Mononuclear cell (primary cell): ENCODE measurements around the gene KCNN2. TPM values are rescaled to one million over a fixed set of nuclear protein-coding genes. Genes with fewer than 3 reads are reported as not detected.

Source experiments
- H3K27me3 ChIP-seq: 2 replicates; pipeline ENCODE4 v1.6.0; 2011; ENCODE audit warnings: low read length, control low read depth; ENCODE audit not compliant: insufficient read depth
- H3K4me1 ChIP-seq: 2 replicates; pipeline ENCODE4 v1.5.1; 2011; ENCODE audit warnings: mild to moderate bottlenecking, low read length, control low read depth; ENCODE audit not compliant: insufficient read depth
- H3K4me3 ChIP-seq: 2 replicates; pipeline ENCODE4 v1.5.1; 2011; ENCODE audit warnings: mild to moderate bottlenecking, low read length, moderate library complexity
- H3K9me3 ChIP-seq: 2 replicates; pipeline ENCODE4 v1.5.1; 2011; ENCODE audit warnings: low read depth, mild to moderate bottlenecking, control low read depth, low read length
- total RNA-seq: library from RNA; depleted of rRNA; stranded (reverse); fragments of >200 nt; gene quantifications from one replicate; pipeline ENCODE4 v1.2.3, GENCODE V29; 2012

Gene KCNN2
- not detected for total RNA-seq

DNA sequence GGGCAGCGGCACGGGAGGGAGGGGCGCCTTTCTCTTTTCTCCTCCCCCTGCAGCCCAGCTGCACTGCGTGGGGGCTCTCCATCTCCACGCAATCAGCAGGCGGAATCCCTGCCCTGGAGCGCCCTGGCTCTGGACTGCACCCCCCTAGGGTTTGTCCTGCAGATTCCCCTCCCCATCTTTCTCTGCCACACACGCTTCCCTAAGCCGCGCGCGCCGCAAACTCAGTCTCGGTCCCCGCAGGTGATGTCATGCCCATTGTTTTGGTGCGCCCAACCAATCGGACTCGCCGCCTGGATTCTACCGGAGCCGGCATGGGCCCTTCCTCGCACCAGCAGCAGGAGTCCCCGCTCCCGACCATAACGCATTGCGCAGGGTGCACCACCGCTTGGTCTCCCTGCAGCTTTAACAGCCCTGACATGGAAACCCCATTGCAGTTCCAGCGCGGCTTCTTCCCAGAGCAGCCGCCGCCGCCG, at the start of gene KCNN2:
TSS of gene KCNN2 (plus strand) at position 347 of the 473 bp plus-strand sequence. CDS start at position 417, 70 bp downstream.
- Histone ChIP-seq H3K27me3 (peaks cover 67% of the 10 kb centered on the region), H3K9me3 (no peaks in the 10 kb centered on the region), H3K4me3 (no peak within 1 kb of the TSS), H3K4me1 (no peaks in the 10 kb centered on the region)

DNA sequence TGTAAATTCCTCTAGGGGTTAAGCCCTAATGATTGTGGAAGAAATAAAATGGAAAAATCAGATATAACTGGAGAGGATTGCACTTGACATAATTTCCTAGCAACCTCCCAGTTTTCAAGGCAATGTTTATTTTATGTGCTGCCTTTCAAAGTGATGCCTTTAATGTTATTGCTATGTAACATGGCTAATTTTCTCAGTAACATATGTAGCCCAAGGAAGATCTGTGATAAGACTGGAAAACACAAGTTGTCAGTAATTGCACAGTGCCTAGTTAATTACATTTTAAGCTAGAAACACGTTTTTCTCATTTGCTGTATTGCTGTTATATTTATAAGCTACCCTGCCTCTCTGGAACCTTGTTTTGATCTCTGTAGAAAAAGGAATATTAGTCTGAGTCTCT, 49.2 kb upstream of the KCNN2 start:
- Histone ChIP-seq H3K27me3 (no peaks in the 10 kb centered on the region), H3K4me3 (no peak overlapping the region), H3K9me3 (no peaks in the 10 kb centered on the region), H3K4me1 (no peaks in the 10 kb centered on the region)

DNA sequence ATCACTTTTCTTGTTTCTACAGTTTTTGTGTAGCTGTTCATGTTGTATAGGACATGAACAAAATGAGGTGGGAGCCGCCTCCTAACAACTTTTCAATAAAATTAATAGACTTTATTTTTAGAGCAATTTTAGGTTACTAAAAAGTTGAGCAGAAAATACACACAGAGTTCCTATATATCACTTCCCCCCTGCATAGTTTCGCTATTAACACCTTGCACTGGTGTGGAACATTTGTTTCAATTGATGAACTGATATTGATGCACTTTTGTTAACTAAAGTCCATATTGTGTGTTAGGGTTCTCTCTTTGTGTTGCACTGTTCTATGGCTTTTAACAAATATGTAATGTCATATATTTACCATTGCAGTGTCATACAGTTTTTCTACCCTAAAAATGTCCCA, 47.8 kb upstream of the KCNN2 start:
- Histone ChIP-seq H3K4me3 (no peak overlapping the region), H3K4me1 (no peaks in the 10 kb centered on the region), H3K9me3 (no peaks in the 10 kb centered on the region)

DNA sequence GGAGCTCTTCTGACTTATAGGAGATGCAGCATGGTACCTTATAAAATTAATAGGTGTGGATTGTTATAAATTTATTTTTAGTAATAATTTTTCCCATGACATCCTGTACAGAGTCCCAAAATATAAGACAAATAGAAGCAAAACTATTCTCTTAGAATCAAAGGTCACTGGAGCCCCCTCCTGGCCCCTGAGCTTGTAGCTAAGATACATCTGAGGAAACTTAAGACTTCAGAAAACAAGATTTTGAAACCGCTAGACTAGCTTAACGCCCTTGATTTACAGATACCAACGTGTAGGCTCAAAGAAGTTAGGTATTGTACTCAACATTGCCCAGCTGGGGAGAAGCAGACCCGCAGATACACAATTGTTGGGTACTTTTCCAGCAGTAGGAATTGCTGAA, 45.7 kb upstream of the KCNN2 start:
- H3K9me3 ChIP-seq = no peaks in the 10 kb centered on the region
- H3K4me1 ChIP-seq = no peaks in the 10 kb centered on the region

More for the DNA sequence above, 47.8 kb upstream of the KCNN2 start:
- H3K27me3 ChIP-seq = no peaks in the 10 kb centered on the region

DNA sequence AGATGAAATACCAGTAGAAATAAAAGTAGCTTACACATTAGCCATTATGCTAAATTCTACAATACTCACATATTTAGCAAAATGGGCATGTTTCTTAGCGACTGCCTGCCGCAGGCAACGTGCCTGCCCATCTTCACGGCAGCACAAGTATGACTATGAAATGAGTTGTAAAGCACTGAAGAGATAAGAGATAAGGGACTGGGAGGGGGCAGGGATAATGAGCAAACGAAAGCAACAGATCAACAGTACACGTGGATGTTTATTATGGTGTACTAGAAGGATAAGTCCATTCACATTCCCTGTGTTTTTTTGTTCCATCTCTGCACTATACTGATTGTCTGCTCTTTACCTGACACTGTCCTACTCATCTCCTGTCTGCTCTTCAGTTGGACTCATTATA, 44.1 kb upstream of the KCNN2 start:
- H3K27me3 ChIP-seq = no peaks in the 10 kb centered on the region
- no peaks in the 10 kb centered on the region for H3K9me3 ChIP-seq
- H3K4me3 ChIP-seq = no peak overlapping the region
- H3K4me1 ChIP-seq = no peaks in the 10 kb centered on the region

More for the DNA sequence above, 45.7 kb upstream of the KCNN2 start:
- H3K4me3 ChIP-seq = no peak overlapping the region
- H3K27me3 ChIP-seq = no peaks in the 10 kb centered on the region

DNA sequence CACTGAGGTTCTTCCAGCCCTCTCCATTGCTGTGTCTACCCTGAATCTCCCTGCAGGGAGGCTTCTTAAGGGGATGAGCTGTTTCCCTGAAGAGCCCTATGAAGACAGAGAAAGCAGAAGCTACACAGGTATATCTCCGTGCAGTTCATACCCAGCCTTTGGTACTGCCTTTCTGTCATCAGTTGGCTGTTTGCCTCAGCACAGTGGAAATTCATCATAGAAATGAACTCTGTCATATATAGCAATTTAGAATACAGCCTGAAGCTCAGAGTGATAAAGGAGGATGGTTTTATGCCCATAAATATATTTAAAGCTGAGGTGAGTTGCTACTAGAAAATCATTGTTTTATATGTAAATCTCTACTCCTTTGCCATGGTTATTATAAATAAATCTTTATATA, 42.6 kb upstream of the KCNN2 start:
- Histone ChIP-seq H3K9me3 (no peaks in the 10 kb centered on the region), H3K27me3 (no peaks in the 10 kb centered on the region), H3K4me1 (no peaks in the 10 kb centered on the region), H3K4me3 (no peak overlapping the region)

DNA sequence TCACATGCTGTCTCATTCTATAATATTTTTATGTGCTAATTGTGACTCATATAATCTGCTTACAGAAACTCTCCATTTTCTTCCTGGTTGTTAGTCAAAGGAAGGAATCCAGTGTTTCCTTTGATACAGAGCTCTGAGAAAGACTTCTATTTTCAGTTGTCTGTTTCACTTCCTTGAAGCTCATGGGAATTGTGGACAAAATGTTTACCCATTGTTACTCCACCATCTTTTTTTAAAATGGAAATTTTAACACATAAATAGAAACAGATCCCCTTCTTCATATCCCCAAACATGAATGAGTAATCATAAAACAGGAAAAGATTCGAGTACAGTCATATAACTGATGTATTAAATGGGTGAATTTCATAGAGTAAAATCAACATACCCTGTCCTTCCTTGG, 42.0 kb upstream of the KCNN2 start:
- H3K4me3 ChIP-seq = no peak overlapping the region
- no peaks in the 10 kb centered on the region for H3K27me3 ChIP-seq
- H3K4me1 ChIP-seq = no peaks in the 10 kb centered on the region
- no peaks in the 10 kb centered on the region for H3K9me3 ChIP-seq

DNA sequence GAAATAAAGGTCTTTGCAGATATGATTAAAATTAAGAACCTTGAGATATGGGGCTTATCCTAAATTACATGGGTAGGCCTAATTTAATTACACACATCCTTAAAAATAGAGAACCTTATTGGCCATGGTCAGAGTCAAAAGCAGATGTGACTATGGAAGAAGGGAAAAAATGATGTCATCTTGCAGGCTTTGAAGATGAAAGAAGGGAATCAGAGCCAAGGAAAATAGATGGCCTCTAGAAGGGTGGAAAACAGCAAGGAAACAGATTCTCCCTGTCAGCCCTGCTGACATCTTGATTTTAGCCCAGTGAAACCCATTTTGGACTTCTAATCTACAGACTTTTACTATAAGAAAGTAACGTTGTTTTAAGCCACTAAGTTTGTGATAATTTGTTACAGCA, 37.6 kb upstream of the KCNN2 start:
- Histone ChIP-seq H3K4me1 (no peaks in the 10 kb centered on the region), H3K9me3 (no peaks in the 10 kb centered on the region), H3K27me3 (no peaks in the 10 kb centered on the region), H3K4me3 (no peak overlapping the region)

DNA sequence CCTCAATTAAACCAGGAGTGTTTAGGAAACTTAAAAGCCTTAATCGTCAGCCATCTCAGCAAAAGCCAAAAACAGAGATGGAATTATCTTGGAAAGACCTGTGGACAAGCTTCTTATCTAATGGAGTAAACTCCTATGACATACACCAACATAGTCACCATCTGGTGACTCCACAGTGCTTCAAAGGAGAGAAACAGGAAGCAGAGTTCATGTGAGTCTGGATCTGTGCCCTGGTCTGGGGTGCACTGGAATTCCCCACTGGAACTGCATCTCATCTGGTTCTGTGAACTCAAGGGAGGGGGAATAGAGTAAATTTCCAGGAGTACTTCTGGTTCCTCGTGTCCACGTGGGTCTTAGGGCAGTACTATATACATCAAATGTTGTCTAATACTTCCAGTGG, 36.3 kb upstream of the KCNN2 start:
- H3K9me3 ChIP-seq = no peaks in the 10 kb centered on the region
- H3K27me3 ChIP-seq = no peaks in the 10 kb centered on the region
- no peak overlapping the region for H3K4me3 ChIP-seq
- H3K4me1 ChIP-seq = no peaks in the 10 kb centered on the region

DNA sequence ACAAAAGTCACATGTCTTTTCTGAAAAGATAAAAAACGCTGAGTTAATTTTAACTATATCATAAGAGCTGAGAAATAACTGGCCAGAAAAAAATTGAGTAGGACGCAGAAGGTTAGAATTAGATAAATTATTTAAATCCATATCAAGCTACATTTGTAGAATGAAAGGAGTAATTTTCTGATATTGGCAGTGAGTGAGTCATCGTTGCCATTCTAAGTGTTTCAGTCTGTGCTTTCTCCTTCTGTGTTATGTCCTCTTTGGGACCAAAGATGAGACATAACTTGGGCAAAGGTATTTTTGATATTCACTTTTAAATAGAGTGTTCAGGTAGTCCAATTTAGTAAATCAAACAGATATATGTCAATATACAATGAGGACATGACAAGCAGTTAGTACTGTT, 34.4 kb upstream of the KCNN2 start:
- Histone ChIP-seq H3K27me3 (no peaks in the 10 kb centered on the region), H3K9me3 (no peaks in the 10 kb centered on the region), H3K4me3 (no peak overlapping the region), H3K4me1 (no peaks in the 10 kb centered on the region)

DNA sequence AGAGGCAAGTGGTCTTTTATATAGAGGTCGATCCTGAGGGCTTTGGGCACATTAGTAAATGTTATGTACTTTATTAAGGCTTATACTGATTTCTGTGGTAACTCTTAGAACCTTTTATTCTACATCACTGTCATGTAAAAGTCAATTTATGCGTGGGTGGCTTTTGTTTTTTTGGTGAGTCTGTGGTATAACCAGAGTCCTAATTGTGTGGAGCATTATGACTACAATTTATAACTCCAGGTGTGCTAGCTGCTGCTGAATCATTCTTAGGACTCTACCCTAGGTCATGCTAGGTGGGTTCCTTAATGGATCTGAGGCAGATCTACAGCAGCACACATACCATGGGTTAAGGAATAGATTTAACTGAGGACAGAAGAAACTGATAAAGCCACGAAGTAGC, 33.9 kb upstream of the KCNN2 start:
- no peak overlapping the region for H3K4me3 ChIP-seq
- H3K9me3 ChIP-seq = no peaks in the 10 kb centered on the region
- no peaks in the 10 kb centered on the region for H3K4me1 ChIP-seq
- no peaks in the 10 kb centered on the region for H3K27me3 ChIP-seq

DNA sequence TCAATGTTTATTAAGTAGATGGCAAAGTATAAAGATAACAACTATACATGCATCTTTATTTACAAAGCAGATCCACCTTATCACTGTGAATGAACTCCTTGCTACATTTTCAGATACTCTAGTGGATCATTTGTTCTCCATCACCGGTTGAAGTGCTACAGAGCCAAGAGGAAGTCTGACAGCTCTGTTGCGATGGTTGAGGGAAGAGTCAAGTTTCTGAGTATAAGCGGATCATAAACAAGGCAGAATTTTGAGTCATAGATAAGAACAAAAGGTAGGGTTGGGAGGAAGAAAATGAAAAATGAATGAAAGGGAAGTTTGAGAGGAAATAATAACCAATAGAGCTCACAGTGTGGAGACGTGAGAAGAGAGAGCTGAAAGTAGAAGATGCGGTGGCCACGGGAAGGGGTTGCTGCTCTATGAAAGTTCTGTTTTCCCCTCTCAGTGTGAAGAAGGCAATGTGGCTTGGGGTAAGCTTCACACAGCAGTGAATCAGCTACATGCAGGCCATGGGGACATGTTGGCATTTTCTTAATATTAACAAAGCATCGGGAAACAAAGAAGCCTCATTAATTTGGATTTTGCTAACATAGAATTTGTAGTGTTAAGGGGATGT, 30.8 kb upstream of the KCNN2 start:
- H3K27me3 ChIP-seq = no peaks in the 10 kb centered on the region

DNA sequence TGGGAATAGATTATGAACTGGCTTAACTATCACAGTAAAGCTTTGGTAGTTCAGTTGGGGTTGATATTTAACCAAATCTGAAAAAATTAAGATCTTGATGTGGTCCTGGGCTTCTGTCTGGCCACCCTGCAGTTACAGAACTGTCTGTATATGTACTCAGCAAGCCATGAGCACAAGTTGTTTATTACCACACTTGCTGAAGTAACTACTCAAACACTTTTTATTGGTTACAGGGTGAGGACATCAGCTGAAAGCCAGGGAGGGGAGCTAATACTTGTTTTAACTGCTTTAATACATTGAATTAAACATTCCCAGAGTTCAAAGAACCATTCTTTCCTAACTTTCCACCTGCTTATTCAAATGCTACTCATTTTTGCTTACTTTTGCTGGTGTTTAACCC, 29.4 kb upstream of the KCNN2 start:
- Histone ChIP-seq H3K9me3 (no peaks in the 10 kb centered on the region), H3K27me3 (no peaks in the 10 kb centered on the region), H3K4me1 (no peaks in the 10 kb centered on the region), H3K4me3 (no peak overlapping the region)

More for the DNA sequence above, 30.8 kb upstream of the KCNN2 start:
- no peaks in the 10 kb centered on the region for H3K4me1 ChIP-seq
- H3K9me3 ChIP-seq = no peaks in the 10 kb centered on the region
- H3K4me3 ChIP-seq = no peak overlapping the region

DNA sequence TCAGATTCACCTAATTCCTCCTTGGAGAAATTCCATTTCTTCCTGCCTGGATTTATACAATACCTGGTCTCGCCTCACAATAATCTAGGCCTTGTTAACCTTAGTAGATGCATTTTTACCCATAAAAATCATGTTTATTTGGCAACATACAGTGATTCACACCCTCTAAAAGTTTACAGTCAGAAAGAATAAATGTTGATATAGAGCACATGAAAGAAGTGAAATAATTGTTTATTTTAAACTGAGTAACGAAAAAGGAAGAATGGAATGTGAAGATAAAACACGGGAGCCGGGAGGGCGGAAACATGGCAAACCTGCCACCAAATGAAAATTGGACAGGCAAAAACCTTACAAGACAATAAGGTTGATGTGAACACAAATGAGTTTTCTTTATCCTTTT, 28.9 kb upstream of the KCNN2 start:
- Histone ChIP-seq H3K4me3 (no peak overlapping the region), H3K27me3 (no peaks in the 10 kb centered on the region), H3K9me3 (no peaks in the 10 kb centered on the region), H3K4me1 (no peaks in the 10 kb centered on the region)

DNA sequence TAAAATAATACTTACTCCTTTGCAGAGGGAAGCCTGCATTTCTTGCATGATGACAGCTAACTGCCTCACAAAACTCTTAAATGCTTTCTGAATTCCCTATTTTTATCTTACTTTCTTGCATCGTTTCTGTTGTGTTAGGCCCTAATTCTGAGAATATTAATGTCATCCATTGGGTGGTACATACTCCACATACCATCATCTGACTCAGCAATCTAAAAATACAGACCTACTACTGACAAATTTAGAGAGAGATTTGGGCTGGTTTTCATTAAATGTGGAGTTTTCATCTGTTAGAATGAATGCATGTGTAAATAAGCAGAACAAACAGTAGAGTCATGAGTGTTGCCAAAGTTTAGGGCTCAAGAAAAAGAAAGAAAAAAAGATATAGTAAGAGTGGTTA, 26.5 kb upstream of the KCNN2 start:
- Histone ChIP-seq H3K4me3 (no peak overlapping the region), H3K4me1 (no peaks in the 10 kb centered on the region)

DNA sequence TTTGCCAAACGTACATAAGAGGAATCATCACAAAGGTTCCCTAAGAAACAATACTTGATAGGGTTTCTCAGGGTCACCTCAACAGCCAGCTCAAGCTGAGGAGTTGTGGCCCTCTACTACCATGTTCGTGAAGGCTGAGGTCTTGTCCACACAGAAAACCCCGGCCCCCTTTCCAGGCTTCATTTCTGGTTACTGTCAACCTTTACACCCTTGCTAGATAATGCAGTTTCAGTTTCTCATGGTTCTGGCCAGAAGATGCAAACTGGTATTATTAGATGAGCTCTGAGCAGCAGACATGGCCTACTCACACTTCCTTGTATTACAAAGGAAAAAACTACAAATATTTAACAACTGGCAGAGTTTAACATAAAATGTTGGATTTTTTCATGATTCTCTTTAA, 22.8 kb upstream of the KCNN2 start:
- no peaks in the 10 kb centered on the region for H3K27me3 ChIP-seq
- no peaks in the 10 kb centered on the region for H3K4me1 ChIP-seq
- H3K9me3 ChIP-seq = no peaks in the 10 kb centered on the region
- H3K4me3 ChIP-seq = no peak overlapping the region

More for the DNA sequence above, 26.5 kb upstream of the KCNN2 start:
- no peaks in the 10 kb centered on the region for H3K9me3 ChIP-seq
- H3K27me3 ChIP-seq = no peaks in the 10 kb centered on the region
